ENCODE measurements around the gene EN2. TPM values are rescaled to one million over a fixed set of nuclear protein-coding genes. Genes with fewer than 3 reads are reported as not detected.
A peak's percentile ranks its signal among the peaks of the same experiment; 100 is the strongest.

The EN2 gene
- total RNA-seq, 2 experiments from 2014 or later = not detected

DNA sequence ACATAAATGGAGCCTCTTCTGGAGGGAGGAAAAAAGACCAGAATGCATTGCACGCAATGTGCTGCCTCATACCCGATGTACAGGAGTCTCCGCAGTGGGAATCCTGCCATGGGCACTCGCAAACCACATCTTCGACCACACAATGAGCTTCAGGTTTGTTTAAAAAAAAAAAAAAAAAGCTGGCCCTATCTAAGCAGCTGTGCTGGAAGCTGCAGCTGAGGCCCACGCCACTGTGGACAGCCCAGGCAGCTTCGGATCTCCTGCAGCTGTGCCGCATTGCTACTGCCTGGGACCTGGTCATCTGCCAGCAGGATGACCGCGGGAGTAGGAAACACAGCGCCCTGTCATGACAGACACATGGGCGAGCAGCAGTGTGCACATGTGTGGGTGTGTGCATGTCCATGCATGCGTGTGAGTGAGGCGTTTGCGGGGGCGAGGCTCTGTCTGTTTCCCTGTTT, 26.0 kb downstream of the EN2 start:
- CTCF ChIA-PET = no interaction called here
- Mint-ChIP-seq H3K4me3 (no peak overlapping the region), H3K36me3 (ENCODE audit: low read depth) (peaks cover 2% of the 10 kb centered on the region), H3K27ac (no peak overlapping the region), H3K4me1 (peaks cover 9% of the 10 kb centered on the region), H3K9me3 (peaks cover 8% of the 10 kb centered on the region), H3K27me3 (peaks cover 39% of the 10 kb centered on the region)
- DNase-seq = no peak
- POLR2A ChIA-PET = no interaction called here

DNA sequence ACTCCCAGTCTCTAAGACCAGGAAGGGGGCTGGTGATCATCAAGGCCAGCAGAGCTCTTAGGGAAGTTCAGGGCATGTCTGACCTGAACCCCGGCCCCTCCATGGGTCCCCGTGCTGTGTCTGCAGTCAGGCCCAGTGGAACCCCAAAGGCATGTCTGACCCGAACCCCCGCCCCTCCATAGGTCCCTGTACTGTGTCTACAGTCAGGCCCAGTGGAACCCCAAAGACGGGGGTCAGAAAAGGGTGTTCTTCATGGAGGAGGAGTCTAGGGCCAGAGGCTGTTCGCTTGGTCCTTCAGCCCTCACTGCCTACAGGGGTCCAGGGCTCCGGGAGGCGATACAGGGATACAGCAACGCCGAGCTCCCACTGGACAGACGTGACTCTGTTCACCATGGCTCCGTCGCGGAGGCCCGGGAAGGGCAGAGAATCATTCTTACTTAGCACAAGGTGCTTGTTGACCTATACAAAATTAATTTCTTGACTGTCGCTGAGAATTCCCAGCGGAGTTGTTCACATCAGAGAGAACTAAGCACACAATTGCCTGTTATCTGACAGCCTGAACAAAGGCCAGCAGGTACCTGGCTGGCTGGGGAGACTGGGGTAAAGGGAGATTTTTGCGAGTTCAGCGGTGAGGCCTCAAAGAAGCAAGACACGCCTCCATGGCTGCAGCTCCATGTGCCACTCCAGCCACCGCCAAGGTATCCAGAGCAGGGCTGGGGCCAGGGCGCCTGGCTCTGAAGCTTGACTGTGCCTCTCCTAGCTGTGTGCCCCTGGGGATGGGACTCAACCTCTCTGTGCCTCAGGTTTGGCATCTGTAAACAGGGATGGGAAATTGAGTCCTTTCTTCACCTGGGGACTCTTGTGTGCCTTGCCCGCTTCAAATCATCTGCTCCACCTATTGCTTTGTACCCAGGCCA, 26.8 kb downstream of the EN2 start:
- H3K27me3 Mint-ChIP-seq = peaks cover 34% of the 10 kb centered on the region
- CTCF ChIA-PET = no interaction called here
- H3K9me3 Mint-ChIP-seq = peaks cover 8% of the 10 kb centered on the region
- POLR2A ChIA-PET = no interaction called here
- peaks cover 12% of the 10 kb centered on the region for H3K4me1 Mint-ChIP-seq
- peaks cover 2% of the 10 kb centered on the region for H3K36me3 Mint-ChIP-seq (ENCODE audit: low read depth)
- no peak overlapping the region for H3K27ac Mint-ChIP-seq
- H3K4me3 Mint-ChIP-seq = no peak overlapping the region
- DNase-seq = peak; percentile 14

DNA sequence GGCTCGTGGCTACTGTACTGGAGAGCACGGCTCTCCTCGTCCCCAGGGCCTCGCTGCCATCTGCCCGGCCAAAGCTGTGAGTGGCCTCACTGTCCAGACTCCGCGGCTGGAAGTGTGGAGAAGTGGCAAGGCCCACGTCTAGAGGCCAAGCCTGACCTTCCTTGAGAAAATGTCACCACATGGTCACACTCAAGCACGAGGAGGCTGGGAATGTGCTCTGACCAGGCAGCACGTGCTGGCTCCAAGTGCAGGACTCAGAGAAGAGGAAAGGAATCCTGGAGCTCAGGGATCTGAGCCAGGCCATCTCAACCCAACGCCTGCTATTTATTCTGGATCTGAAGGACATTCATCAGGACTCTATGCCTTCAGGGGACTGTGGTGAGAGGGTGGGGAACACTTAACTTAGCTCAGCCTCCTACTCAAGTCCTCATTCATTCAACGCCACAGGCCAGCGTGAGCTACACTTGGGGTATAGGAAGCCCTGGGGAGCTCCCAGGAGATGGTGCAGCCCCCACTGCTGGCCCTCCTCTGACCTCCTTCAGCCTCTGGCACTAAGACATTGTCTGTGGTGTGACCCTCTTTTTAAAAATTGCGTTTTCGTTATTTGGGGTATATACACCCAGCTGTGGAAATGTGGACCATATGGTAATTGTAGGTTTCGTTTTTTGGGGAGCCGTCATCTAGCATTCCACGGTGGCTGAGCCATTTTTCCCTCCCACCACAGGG, 29.0 kb downstream of the EN2 start:
- Mint-ChIP-seq H3K27ac (no peak overlapping the region), H3K36me3 (ENCODE audit: low read depth) (peaks cover under 1% of the 10 kb centered on the region)

DNA sequence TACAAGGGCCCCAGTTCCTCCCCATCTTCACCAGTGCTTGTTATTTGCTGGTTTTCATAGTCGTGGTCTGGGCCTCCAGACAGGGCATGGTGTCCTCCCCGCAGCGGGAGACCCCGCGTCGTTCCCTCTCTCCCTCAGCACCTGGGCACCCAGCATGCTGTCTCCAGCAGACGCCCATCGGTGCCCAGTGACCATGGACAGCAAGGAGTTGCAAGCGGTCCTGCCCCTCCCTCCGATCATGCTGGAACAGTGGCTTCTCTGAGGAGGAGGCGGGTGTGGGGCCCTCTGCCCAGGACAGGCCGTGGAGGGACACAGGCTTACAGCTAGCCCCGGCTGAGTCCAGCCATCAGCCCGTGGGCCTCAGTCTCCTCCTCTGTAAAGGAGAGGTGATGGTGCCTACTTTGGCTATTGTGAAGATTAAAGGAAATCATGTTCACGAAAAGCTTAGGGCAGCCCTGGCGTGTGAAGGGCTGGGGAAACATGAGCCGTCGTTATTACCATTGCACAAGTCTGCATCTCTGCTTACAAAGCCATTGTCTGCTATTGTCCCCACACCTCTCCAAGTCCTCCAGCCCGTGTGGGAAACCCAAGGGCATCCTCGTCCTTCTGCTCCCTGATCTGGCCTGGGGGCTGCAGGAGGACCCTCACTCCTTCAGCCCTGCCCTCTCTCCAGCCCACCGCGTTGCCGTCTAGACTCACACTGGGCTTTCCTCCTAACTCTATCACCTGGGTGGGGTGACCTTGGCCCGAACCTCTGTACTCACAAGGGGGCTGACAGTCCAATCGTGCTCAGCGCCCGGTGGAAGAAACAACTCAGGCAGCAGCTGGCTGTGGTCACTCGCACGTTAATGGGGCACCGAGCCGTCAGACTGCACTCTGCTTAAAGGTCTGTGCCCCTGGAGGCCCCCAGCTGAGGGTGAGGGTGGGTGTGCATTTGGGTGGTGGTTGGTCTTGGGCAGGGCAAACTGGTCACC, 29.9 kb downstream of the EN2 start:
- Mint-ChIP-seq H3K27ac (no peak overlapping the region), H3K9me3 (peaks cover under 1% of the 10 kb centered on the region), H3K4me3 (no peak overlapping the region), H3K36me3 (ENCODE audit: low read depth) (no peaks in the 10 kb centered on the region), H3K4me1 (peaks cover 27% of the 10 kb centered on the region), H3K27me3 (peaks cover 29% of the 10 kb centered on the region)
- CTCF ChIA-PET = no interaction called here
- POLR2A ChIA-PET = no interaction called here
- DNase-seq = no peak

More for the DNA sequence above, 29.0 kb downstream of the EN2 start:
- H3K9me3 Mint-ChIP-seq = peaks cover 6% of the 10 kb centered on the region
- DNase-seq = no peak
- peaks cover 30% of the 10 kb centered on the region for H3K27me3 Mint-ChIP-seq
- ChIA-PET POLR2A (no interaction called here), CTCF (no interaction called here)
- H3K4me3 Mint-ChIP-seq = no peak overlapping the region
- H3K4me1 Mint-ChIP-seq = peaks cover 27% of the 10 kb centered on the region

DNA sequence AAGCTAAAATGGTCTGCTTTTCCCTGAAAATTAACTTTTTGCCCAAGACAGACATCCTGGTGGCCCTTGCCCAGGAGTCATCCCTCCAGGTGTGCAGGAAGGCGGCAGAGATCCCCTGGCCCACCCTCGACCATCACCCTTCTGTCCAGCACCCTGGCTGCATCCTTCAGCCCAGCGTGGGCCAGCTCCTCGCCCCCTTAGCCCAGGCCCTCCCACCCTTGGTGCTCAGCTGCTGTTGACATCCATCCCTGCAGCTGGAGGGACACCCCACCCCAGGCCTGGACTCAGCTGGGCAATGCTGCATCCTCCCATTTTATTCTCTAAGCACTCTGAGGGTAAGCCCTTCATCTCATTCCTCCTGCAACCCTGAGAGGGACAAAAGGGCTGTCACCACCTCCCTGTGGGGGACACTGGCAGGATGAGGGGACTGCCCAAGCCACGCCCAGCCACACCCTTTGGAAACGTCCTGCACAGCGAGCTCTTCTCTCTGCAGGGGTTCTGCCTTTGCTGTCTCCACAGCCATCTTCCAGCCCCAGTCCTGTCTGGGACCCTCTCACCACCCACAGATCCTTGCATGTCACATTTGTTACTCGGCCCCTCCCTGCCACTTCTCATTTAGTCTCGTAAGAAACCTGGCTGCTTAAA, 30.7 kb downstream of the EN2 start:
- no peaks in the 10 kb centered on the region for H3K9me3 Mint-ChIP-seq
- no peaks in the 10 kb centered on the region for H3K36me3 Mint-ChIP-seq (ENCODE audit: low read depth)
- ChIA-PET POLR2A (no interaction called here), CTCF (no interaction called here)
- H3K4me3 Mint-ChIP-seq = no peak overlapping the region
- peaks cover 25% of the 10 kb centered on the region for H3K4me1 Mint-ChIP-seq
- H3K27me3 Mint-ChIP-seq = peaks cover 28% of the 10 kb centered on the region
- DNase-seq = no peak
- no peak overlapping the region for H3K27ac Mint-ChIP-seq

DNA sequence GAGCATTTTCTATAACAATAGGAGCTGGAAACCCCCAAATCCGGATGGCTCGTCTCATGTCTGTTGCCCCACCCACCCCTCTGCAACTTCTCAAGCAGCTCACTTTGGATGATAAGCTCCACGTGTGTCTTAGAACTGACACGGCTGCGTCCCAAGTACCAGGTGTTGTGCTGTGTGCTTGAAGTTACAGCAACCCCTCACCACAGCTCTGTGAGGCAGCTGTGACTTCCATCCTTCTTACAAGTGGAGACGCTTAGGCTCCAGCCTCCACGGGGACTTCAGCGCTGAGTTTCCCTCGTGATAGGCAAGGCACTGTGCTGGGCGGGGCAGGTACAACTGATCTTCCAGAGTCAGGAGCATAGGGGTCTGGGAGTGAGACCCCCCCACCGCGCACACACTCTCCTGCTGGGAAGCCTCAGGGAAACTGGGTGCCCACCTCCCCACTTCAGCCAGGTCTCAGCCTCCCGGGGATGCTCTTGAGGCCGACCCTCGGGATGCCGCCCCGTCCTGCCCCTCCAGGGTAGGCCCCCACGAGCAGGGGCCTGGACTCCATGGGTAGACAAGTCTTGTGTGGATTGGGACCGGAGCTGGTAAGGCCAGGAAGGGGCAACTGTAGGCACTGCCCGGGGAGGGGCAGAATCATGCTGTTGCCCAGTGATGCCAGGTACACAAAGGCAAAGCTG, 31.4 kb downstream of the EN2 start:
- Mint-ChIP-seq H3K36me3 (ENCODE audit: low read depth) (no peaks in the 10 kb centered on the region), H3K27ac (no peak overlapping the region), H3K4me3 (no peak overlapping the region), H3K9me3 (no peaks in the 10 kb centered on the region), H3K27me3 (peaks cover 24% of the 10 kb centered on the region), H3K4me1 (peaks cover 25% of the 10 kb centered on the region)
- ChIA-PET CTCF (no interaction called here), POLR2A (no interaction called here)
- no peak for DNase-seq

DNA sequence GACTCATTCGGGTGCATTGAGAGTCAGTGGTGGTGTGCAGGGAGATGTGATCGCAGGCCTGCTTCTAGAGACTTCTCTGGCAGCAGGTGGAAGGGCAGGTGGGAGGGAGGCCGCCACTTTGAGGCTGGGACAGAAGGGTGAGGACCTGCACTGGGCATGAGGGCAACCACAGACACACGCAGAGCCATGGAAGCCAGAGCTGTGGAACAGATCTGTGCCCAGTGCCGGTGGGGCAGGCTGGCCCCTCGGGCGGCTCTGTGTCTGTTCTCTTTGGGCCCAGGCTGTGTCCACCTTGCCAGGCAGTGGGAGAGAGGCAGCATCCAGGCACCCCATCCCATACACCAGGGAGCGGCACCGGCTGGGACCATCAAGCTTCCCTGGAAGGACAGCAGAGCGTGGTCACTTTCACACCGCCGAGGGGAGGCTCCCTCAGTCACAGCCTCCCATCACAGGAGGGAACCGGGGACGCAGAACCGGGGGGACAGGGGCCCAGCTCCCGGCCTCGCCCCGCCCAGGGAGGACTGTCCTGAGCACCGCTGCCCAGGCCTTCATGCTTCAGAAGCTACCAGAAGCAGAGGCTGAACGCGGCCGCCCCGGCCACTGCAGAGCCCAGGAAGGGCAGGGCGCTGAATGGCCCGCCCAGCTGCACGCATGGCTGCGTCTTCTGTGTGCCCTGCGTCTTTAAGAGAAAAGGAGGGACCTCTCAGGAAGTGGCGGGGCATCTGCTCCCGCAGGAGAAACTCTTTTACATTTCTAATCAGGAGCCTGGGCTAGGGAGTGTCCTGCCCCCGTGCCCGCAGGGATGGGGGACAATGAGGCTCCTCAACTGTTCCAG, 32.1 kb downstream of the EN2 start:
- ChIA-PET POLR2A (no interaction called here), CTCF (interaction anchor here (0.7 kb wide), 1 partner anchor 7 kb away, joined by 3 read pairs; no protein-coding TSS in a partner anchor)
- Mint-ChIP-seq H3K27me3 (peaks cover 23% of the 10 kb centered on the region), H3K36me3 (ENCODE audit: low read depth) (no peaks in the 10 kb centered on the region), H3K4me1 (peaks cover 25% of the 10 kb centered on the region), H3K9me3 (no peaks in the 10 kb centered on the region), H3K27ac (peak overlapping the region; percentile 70), H3K4me3 (peak overlapping the region; percentile 68)
- no peak for DNase-seq

DNA sequence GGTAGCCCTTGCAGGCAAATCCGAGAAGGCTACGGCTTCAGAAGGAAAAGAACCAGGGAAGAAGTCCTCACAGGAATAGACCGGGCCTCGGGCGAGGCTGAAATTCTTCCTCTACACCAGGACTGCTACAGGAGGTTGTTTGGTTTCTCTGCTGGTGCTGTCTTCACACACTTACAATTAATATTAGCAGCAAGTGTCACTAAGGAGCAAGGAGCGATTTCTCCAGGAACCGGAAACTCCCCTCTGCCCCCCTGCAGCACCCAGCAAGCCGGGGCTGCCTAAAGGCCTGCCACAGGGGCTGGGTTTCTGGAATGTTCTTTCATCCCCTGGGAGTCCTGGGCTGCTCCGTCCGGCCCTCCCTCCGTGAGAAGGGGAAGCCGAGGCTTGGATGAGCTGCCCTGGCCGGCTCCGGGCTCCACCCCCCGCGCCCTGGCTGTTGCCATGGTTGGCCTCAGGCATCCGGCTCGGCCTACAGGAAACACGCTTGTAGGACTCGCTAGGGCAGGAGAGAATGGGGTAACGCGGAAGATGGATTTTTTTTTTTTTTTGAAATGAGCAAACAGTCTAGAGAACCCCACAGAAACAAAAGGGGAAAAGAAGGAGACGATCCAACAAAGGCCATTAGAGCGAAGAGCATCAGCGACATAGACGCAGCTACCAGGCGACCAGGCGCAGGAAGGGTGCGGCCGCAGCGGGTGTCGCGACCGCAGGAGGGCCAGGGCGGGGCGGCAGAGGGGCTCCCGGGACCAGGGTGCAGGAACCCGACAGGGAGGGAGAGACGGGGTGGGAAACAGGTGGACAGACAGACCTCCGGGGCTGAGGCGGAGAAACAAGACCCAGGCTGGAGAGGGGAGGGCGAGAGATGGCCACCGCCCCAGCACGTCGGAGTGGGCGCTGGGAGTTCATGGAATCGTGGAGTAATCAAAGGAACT, 33.0 kb downstream of the EN2 start:
- no peaks in the 10 kb centered on the region for H3K36me3 Mint-ChIP-seq (ENCODE audit: low read depth)
- H3K27me3 Mint-ChIP-seq = peaks cover 23% of the 10 kb centered on the region
- CTCF ChIA-PET = interaction anchor here (0.7 kb wide), 2 partner anchors 8 to 13 kb away, joined by 3 read pairs; no protein-coding TSS in a partner anchor

DNA sequence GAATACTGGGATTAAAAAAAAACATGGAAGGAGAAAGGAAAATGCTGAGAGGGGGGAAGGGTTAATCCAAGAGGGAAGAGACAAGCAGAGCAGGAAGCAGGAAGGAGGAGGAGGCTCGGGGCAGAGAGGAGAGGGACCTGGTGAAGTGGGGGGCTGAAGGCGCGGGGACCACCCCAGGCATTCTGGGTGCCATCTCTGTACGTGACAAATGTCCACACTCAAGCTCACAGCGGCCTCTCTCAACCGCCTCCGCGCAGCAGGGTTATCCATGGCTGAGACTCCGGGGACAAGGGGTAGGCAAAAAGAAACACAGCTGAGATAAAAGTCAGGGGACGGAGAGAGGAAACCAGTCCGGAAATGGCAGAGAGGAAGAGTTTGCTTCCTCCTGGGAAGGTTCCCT, 33.9 kb downstream of the EN2 start:
- no peak for DNase-seq
- CTCF ChIA-PET = no interaction called here
- no peak overlapping the region for H3K27ac Mint-ChIP-seq
- H3K9me3 Mint-ChIP-seq = no peaks in the 10 kb centered on the region
- peaks cover 25% of the 10 kb centered on the region for H3K4me1 Mint-ChIP-seq
- POLR2A ChIA-PET = no interaction called here
- peaks cover 23% of the 10 kb centered on the region for H3K27me3 Mint-ChIP-seq
- H3K36me3 Mint-ChIP-seq (ENCODE audit: low read depth) = no peaks in the 10 kb centered on the region
- no peak overlapping the region for H3K4me3 Mint-ChIP-seq

More for the DNA sequence above, 33.0 kb downstream of the EN2 start:
- peak overlapping the region; percentile 70 for H3K27ac Mint-ChIP-seq
- DNase-seq = peak; percentile 63
- H3K4me3 Mint-ChIP-seq = peak overlapping the region; percentile 68
- no peaks in the 10 kb centered on the region for H3K9me3 Mint-ChIP-seq
- peaks cover 25% of the 10 kb centered on the region for H3K4me1 Mint-ChIP-seq
- POLR2A ChIA-PET = no interaction called here

DNA sequence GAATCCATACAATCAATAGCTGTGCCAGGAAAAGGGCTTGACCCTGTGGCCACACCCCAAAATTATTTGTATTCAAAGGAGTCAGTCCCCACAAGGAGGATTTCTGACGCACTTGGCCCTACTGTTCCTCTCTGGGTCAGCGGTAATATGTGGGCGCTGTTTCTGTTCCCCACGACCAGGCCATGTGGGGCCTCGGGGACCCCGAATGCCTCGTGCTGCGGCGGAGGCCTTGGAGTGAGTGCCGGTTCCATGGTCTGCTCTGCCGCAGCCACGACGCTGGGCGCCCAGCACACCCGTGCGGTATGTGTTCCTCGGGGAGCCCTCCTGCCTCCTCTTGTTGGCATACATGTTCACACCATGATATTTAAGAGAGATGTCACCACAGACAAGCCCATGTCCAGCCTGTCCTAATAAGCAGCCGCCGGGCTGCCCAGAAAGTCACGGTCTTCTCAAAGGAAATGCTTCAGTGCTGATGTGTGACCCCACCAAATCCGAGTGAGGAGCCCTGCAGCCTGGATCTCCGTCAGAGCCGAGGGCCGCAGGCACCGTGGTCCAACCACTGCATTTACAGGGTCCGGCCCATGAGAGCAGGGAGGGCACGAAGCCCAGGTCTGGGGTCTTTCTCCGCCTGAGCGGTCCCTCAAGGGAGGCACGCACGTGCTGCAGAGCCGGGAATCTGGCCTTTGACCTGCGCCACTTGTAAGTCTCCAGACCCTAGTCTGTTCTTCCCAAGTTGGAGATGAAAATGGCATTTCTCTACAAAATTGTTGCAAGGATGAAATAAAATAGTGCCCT, 36.0 kb downstream of the EN2 start:
- H3K36me3 Mint-ChIP-seq (ENCODE audit: low read depth) = no peaks in the 10 kb centered on the region
- CTCF ChIA-PET = no interaction called here

More for the DNA sequence above, 36.0 kb downstream of the EN2 start:
- Mint-ChIP-seq H3K27ac (no peak overlapping the region), H3K9me3 (no peaks in the 10 kb centered on the region), H3K4me1 (peaks cover 22% of the 10 kb centered on the region), H3K27me3 (peaks cover 32% of the 10 kb centered on the region), H3K4me3 (no peak overlapping the region)
- DNase-seq = no peak
- POLR2A ChIA-PET = no interaction called here

Measured in activated CD4-positive, alpha-beta memory T cell treated with anti-CD3 and anti-CD28 coated beads, Interleukin-2, amount 10 ng/mL, durations not matched to agents 7 days and 5 days (primary cell).